ENCODE results near the gene SH2D4B.

The SH2D4B gene

DNA sequence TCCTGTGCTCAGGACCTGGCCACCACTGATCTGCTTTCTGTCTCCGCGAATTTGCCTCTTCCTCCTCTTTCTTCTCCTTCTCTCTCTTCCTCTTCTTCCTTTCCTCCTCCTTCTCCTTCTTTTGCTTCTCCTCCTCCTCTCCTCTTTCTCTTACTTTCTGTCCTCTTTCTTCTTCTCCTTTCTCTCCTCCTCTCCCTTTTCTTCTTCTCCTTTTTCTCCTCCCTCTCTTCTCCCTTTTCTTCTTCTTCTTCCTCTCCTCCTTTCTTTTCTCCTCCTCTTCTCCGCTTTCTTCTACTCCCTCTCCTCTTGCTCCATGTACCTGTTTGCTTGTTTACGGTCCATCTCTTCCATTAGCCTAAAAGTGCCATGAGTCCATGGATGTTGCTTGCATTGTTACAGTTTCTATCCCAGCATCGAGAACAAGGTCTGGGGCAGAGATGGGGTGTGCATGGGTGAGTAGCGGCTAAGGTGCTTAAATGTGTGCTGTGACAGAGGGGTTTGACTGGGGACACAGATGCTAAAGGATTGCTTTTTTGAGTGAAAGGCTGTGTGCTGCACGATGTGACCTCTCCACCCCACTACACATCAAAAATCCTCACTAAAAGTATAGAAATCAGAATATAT lies 7.7 kb downstream of the SH2D4B start:
- no peak for DNase-seq

DNA sequence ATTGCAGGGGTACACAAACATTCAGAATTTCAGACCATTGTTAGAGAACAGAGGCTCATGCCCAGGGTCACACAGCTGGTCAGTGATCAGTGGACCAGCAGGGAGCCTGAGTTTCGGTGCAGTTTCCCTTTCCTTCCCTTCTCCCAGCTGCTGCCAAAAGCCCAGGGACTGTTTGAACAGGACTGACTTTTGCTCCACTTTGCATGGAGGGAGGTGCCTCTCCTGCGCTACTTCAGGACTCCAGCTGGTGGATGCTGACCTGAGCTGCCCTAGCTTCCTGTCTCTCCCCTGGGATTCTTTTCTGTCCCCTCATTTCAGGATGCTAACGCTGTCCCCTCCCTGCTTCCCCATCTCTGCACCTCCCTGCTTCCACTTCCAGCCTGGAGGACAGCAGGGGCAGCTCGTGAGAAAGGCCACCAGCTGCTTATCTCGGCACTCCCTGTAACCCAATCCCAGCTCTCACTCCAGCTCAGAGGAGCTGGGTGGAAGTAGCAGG lies 14.5 kb downstream of the SH2D4B start:
- DNase-seq, result no peak

DNA sequence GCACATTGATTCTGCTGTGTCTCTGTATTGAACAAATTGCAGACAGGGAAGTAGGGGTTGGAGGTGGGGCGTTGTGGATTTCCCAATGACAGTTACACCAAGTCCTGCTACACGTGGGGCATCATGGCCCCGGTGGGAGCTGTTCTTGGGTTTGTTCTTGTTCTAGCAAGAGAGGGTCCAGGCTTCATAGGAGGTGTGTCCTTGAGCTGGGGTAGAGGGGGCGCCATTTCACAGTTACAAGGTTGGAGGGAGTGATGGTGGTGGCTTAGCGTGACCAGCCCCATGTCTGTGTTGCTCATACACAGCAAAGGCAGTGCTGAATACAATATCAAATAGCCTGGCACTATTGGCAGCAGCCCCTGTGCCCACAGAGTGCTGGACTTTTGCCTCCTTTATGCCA lies 15.7 kb downstream of the SH2D4B start:
- no peak for DNase-seq

- no peak for DNase-seq
Measured at GRCh38 chr10:80554050-80554449, 16.3 kb downstream of the SH2D4B start.

DNA sequence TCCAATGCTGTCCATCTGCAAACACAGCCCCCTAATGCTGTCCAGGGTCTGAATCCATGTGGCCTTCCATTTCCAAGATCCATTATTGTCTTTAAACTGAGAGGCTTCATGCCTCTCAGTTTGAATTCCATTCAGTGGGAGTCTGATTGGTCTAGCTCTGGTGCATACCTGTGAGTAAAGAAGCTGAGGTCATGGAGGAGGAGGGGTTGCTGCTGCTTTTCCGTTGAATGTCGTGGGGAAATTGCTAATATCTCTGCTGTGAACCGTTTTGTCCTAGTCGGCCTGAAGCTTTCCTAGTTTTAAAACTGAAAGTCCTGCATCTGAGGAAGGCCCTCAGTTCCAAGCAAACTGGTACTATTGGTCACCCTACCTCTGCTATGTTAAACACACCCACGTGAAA lies 17.7 kb downstream of the SH2D4B start:
- no peak for DNase-seq

GRCh38 chr10:80561950-80562349 lies 24.2 kb downstream of the SH2D4B start:
- no peak for DNase-seq

GRCh38 chr10:80567292-80567691 lies 29.6 kb downstream of the SH2D4B start:
- DNase-seq, result no peak

- DNase-seq, result no peak
Measured at GRCh38 chr10:80569131-80569895, 31.6 kb downstream of the SH2D4B start.

GRCh38 chr10:80571352-80571751 lies 33.6 kb downstream of the SH2D4B start:
- DNase-seq, result no peak

DNA sequence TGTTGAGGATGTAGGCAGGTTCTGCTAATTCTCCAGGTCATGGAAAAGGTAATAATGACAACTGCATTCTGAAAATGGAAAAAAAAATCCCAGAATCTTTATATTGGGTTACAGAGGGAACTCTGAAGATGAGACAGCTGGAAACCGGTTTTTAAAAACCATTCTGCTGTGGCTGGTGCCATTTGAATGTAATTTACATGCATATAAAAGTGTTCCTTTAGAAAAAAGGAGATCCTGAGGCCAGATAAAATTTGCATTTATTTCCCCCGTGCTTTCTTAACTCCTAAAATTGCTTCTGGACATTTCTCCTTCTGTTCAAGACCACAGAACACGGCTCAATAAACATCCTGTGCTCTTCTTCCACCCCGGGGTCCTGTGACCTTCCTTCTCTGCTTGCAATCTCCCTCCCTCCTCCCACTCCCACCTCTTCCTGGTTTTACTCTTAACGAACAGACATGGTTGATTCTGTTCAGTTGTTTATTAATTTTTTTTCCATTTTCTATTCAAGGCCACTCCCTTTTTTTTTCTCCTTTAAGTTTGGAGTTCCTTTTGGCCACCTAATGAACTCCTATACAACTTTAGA lies 41.6 kb downstream of the SH2D4B start:
- no peak for DNase-seq

DNA sequence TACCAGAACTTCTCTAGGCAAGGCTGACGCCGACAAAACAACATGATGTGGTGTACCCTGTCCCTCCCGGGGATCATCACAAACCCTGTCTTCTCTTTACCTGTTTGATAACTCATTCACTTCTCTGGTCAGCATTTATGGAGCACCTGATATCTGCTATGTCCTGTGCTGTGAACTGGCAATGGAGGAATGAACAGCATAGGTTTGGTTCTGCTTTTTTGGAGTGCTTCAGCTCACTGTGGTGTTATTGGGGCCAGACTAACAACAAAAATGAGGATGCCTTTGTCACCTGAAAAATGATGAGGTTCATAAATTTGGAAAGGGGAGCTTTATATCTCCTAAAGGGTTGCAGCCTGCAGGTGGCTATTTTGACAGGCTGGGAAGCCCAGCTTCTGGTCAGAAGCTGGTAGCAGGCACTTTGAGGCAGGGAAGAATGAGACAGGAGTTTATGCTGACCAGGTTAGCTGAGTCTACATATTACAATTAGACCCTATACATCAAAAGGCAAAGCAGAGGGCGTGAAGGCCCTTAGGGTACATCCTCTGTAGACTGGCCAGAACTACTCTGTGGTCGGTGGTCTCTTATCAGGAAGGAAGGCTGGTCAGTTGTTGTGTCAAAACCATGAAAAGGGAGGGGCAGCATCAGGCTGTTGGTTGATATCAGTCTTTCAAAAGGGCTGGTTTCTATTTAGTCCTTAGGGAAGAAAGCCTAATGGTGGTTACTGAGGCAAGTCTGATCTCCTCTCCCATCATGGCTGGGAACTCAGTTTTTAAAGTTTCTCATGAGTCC lies 42.3 kb downstream of the SH2D4B start:
- no peak for DNase-seq

DNA sequence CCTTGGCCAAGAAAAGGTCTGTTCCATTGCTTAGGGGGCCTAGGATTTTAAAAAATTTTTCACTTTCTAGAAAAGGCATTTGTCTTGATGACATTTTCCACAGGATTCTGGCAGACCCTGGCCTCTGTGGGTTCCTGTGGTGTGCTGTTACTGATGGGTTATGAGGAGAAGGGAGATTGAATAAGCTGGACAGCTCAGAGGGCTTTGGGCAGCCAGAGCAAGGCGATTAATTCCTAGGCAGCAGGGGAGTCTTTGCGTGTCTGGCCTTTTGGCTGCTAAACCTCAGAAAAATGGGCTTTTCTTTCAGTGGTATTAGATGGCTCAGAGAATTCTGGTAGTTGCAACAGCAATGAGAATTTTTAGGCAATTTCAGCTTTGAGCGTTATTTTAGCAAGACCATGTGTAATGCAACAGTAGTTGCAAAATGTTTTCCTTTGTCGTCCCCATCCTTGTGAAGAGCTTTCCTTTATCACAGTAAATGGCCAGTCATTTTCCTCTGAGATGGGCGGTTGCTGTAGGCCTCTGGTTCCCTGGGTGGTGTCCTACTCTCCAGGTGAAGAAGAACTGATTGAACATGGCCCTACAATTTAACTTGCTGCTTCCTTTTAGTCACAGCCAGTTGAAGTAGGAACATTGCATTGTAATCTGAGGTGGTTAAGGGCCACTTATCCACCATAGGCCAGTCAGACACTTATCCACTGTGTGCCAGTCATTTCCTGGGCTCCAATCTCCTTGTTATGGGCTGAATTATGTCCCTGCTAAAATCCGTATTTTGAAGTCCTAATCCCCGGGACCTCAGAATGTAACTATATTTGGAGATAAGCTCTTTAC lies 43.2 kb downstream of the SH2D4B start:
- DNase-seq, result no peak

GRCh38 chr10:80581469-80581835 lies 43.8 kb downstream of the SH2D4B start:
- no peak for DNase-seq

- DNase-seq, result no peak
Measured at GRCh38 chr10:80582286-80582960, 44.7 kb downstream of the SH2D4B start.

DNA sequence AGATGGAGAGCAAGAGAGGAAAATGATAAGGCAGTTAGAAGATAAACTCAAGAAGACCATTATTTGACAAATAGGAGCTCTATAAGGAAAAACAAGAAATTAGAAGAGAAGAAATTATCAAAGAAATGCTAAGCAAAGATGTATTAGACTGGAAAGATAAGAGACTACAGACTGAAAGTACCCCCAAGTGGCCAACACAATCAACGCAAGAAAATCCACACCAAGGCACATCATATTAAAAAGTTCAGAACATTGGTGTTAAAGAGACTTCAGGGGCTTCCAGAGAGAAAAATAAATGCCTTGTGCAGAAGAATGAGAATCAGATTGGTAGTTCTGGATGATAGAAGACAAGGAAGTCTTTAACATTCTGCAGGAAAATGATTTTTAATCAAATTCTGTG lies 46.0 kb downstream of the SH2D4B start:
- DNase-seq, result no peak

- DNase-seq, result no peak
Measured at GRCh38 chr10:80585812-80586211, 48.1 kb downstream of the SH2D4B start.

DNA sequence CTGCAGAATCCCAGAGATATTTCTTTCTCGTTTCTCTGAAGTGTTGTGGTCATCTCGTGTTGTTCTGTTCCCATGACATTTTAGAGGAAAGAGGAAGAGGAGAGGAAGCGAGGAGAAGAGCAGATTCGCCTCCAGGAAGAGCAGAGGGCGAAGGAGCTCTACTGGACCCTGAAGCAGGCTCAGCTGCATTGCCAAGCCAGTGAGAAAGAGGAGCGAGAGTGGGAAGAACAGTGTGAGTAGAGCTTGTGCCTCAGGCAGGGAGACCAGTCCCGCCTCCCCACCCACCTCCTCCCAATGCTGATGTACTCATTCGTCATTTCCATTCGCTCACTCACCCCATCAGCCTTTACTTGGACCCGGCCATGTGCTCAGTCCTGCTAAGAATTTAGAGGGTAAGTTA lies 50.8 kb downstream of the SH2D4B start:
- DNase-seq, result no peak

DNA sequence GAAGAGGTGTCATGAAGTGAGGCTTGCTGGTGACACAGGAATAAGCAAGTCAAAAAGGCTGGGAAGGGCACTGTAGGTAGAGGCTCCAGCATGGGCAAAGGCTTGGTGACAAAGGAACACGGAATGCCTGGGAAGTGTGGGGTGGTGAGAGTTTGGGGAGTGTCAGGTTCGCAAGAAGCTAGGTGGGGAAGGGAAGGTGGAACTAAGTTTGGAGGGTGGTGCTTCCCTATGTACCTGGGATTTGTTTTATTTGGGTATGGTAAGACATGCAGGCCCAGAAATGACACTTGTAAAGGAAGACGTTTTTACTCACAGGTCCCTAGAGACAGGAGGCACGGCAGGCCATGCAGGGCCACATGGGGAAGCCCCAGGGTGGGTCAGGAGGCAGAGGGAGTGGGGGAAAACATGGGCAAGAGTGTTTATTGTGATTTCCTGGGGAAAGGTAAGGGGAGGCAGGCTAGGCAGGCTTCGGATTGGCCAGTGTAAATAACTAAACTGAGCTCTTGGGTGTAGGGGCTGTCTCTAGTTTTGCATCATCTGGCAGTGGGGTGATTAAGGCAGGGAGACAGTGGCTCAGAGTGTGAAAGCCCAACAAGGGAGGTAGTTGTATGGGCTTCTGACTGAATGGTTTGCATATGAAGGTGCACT lies 52.1 kb downstream of the SH2D4B start:
- DNase-seq, result no peak

DNA sequence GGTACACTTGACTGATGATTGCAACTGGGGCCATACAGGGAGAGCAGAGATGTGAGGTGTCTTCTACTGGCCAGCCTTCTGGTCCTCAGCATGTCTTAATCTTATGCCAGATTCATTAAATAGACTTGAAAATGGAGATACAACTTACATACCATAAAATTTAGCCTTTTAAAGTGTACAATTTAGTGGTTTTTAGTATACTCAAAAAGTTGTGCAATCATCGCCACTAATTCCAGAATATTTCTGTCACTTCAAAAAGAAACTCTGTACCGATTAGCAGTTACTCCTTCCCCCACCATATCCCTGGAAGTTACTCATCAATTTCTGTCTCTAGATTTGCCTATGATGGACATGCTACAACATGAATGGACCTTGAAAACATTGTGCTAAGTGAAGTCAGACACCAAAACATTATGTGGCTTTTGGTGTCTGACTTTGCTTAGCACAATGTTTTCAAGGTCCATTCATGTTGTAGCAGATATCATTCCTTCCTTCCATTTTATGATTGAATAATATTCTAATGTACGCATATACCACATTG lies 53.0 kb downstream of the SH2D4B start:
- DNase-seq, result no peak

DNA sequence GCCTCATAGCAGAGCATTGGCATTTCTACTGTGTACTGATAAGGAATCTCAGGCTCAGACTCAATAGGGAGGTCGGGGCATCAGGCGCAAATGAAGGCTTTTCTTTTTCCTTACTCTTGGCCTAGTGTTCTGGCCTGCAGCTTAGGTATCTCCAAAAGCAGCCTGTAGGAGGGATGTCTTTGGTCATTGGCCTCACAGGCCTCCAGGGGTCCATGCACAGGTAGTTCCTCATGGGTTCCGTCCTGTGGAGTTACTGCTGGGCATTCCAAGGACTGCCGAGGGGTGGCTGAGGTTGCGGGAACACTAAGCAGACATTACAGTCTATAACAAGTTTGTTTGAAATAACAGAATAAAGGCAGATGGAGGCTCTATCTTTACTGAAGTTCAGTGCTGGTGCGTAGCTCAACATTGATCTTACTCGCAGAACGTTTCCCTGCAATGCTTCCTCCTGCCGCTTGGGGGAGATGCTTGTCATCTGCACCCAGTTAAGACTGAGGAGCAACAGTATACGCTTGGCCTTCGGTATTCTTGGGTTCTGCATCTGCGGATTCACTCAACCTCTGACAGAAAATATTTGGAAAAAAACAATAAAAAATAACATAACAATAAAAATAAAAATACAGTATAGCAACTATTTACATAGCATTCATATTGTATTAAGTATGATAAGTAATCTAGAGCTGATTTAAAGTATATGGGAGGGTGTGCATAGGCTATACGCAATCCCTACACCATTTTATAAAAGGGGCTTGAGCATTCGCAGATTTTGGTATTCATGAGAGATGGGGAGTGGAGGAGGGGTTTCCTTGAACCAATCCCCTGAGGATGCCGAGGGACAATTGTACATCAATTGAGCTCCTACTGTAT lies 58.9 kb downstream of the SH2D4B start:
- peak; percentile 29 for DNase-seq

Data from GDM1 (cell line).